K562 (cell line): ENCODE measurements around the gene GFRAL. TPM values are rescaled to one million over a fixed set of nuclear protein-coding genes. Genes with fewer than 3 reads are reported as not detected.

ENCODE experiments used
- ATAC-seq: fragments of 200-7000 bp; cut with Tn5 transposase; 3 replicates; pipeline ENCODE4 v1.9.1; 2020; ENCODE audit warnings: moderate library complexity
- BruUV-seq: library from RNA; stranded (reverse); fragments of 400-500 nt; replicated peaks from 2 replicates; lab custom pipeline; 2021; lab: Mats Ljungman, UMichigan
- CTCF ChIA-PET: fragments of 300-600 bp; formaldehyde crosslinking; extraction: SDS; loops from one replicate; lab custom pipeline; 2021; ENCODE audit warnings: low intra/inter-chr PET ratio; lab: Yijun Ruan, JAX
- POLR2A ChIA-PET: fragments of 300-600, 350-650 bp; sonication (Branson Sonifier 250); formaldehyde crosslinking; extraction: SDS; loops from one replicate; lab custom pipeline; 2021; ENCODE audit warnings: antibody characterized with exemption, inconsistent platforms; lab: Yijun Ruan, JAX
- DNase-seq, 4 experiments: peaks; one replicate each; pipeline versions ENCODE4 v3.0.0 to v3.0.0-alpha.2; 2011 to 2018; ENCODE audit warnings: low spot score in 3 of 4, mixed read lengths in 3 of 4; ENCODE audit errors: extremely low read depth in 1 of 4
- FAIRE-seq: peaks from 2 replicates; lab custom pipeline; 2011; peaks lifted over from hg19 to GRCh38; lab: Jason Lieb, UNC
- H2AFZ ChIP-seq: 2 replicates; pipeline ENCODE4 v1.6.0; 2011; ENCODE audit warnings: low read depth, low read length, control low read depth, inconsistent platforms
- H3K27ac ChIP-seq: fragments of 200-600 bp; 3 replicates; pipeline ENCODE4 v1.8.0; 2011; ENCODE audit warnings: low read depth, mild to moderate bottlenecking, control low read depth, inconsistent platforms, low read length, moderate library complexity, mixed read lengths; ENCODE audit errors: extremely low read depth
- H3K27me3 ChIP-seq, 2 experiments: fragments of 300-600 bp in 1 of 2; 2 replicates in 1 of 2; 3 replicates in 1 of 2; pipeline versions ENCODE4 v1.6.0 to v1.8.0; 2011; ENCODE audit warnings: inconsistent platforms in 2 of 2, low read length in 2 of 2, mild to moderate bottlenecking in 1 of 2, mixed read lengths in 1 of 2, moderate library complexity in 1 of 2; ENCODE audit not compliant: control insufficient read depth in 2 of 2, insufficient read depth in 2 of 2
- H3K36me3 ChIP-seq: fragments of 300-600 bp; 3 replicates; pipeline ENCODE4 v1.8.0; 2011; ENCODE audit warnings: mild to moderate bottlenecking, low read length, inconsistent platforms; ENCODE audit not compliant: control insufficient read depth, insufficient read depth
- H3K4me1 ChIP-seq, 2 experiments: fragments of 200-600 bp in 1 of 2; replicated peaks in 1 of 2; 2 replicates in 1 of 2; 3 replicates in 1 of 2; pipeline versions ENCODE4 v1.5.1 to v1.8.0; 2011; ENCODE audit warnings: inconsistent platforms in 2 of 2, low read length in 2 of 2, mild to moderate bottlenecking in 1 of 2, mixed read lengths in 1 of 2, moderate library complexity in 1 of 2; ENCODE audit not compliant: control insufficient read depth in 2 of 2, insufficient read depth in 2 of 2
- H3K4me2 ChIP-seq: 2 replicates; pipeline ENCODE4 v1.6.1; 2011; ENCODE audit warnings: low read length, control low read depth, inconsistent platforms, mixed read lengths; ENCODE audit not compliant: insufficient read depth
- H3K4me3 ChIP-seq: fragments of 200-600 bp; sonication (generic), shearing (Covaris generic); 2 replicates; pipeline ENCODE4 v1.5.1; 2016; ENCODE audit warnings: control low read depth, inconsistent platforms
- H3K79me2 ChIP-seq: fragments of 200-600 bp; 3 replicates; pipeline ENCODE4 v1.8.0; 2011; ENCODE audit warnings: low read length, inconsistent platforms; ENCODE audit not compliant: control insufficient read depth, insufficient read depth
- H3K9ac ChIP-seq, 2 experiments: 2 replicates each; pipeline versions ENCODE4 v1.6.0 to v1.6.1; 2011; ENCODE audit warnings: low read depth in 2 of 2, low read length in 2 of 2, control low read depth in 1 of 2, inconsistent platforms in 1 of 2, mild to moderate bottlenecking in 1 of 2, mixed read lengths in 1 of 2; ENCODE audit not compliant: insufficient read depth in 1 of 2
- H3K9me1 ChIP-seq: one replicate; pipeline ENCODE4 v1.6.0; 2011; ENCODE audit warnings: inconsistent platforms, mild to moderate bottlenecking, low read length, moderate library complexity; ENCODE audit not compliant: control insufficient read depth, insufficient read depth
- H3K9me3 ChIP-seq: replicated peaks from 2 replicates; pipeline ENCODE4 v1.5.1; 2011; ENCODE audit warnings: low read depth, low read length, inconsistent platforms; ENCODE audit not compliant: control insufficient read depth, insufficient read depth
- H4K20me1 ChIP-seq: replicated peaks from 2 replicates; pipeline ENCODE4 v1.6.1; 2011; ENCODE audit warnings: low read length, inconsistent platforms, mixed read lengths; ENCODE audit not compliant: control insufficient read depth, insufficient read depth
- RAD21 ChIP-seq, 2 experiments: fragments of 250-450 bp in 1 of 2; fragments of 450-650 bp in 1 of 2; sonication (Bioruptor Pico) in 1 of 2; formaldehyde crosslinking in 1 of 2; IDR thresholded peaks in 1 of 2; conservative IDR thresholded peaks in 1 of 2; 2 replicates each; pipeline versions ENCODE4 v1.4.0 to v1.8.0; 2020 to 2022; ENCODE audit warnings: mild to moderate bottlenecking in 2 of 2, moderate library complexity in 1 of 2
- RFX5 ChIP-seq: IDR thresholded peaks from 2 replicates; pipeline ENCODE4 v1.6.1; 2011; ENCODE audit warnings: low read depth, mild to moderate bottlenecking, improper control_type of control experiment, low read length
- WGBS: fragments of 100-300 bp; shearing (Covaris generic); methylation state at CpG from one replicate; pipeline ENCODE4 v1.1.6; 2016; ENCODE audit warnings: low coverage, mixed read lengths; ENCODE audit not compliant: insufficient coverage; ENCODE audit errors: missing lambda C conversion rate; 5-methylcytosine and 5-hydroxymethylcytosine counted together
- in situ Hi-C: fragments of 300-500 bp; cut with MboI; formaldehyde crosslinking; loops from 4 replicates; pipeline ENCODE4 v1.15.0; 2018; ENCODE audit warnings: inconsistent platforms, mixed read lengths
- intact Hi-C: fragments of 100-400 bp; cut with micrococcal nuclease; formaldehyde crosslinking; loops from 2 replicates; pipeline ENCODE4 v1.14.2; 2022
- polyA plus RNA-seq, 8 experiments: library from polyadenylated mRNA; depleted of rRNA in 4 of 8; stranded (reverse) in 5 of 8; unstranded in 3 of 8; fragments of >200 nt; fragmentation: Nextera tagmentation in 2 of 8; fragmentation: Illumina TruSeq in 1 of 8; extraction: Ambion mirVana in 2 of 8; extraction: Trizol in 1 of 8; gene quantifications; 2 replicates each; pipeline versions ENCODE4 v1.2.1 to v1.2.3, GENCODE V29; 2011 to 2014; ENCODE audit warnings: inconsistent platforms in 1 of 8, missing spikeins in 1 of 8
- total RNA-seq, 7 experiments: library from RNA; depleted of rRNA in 6 of 7; stranded (reverse); fragments of >200 nt in 6 of 7; fragmentation: Illumina TruSeq in 2 of 7; extraction: Trizol in 2 of 7; gene quantifications; 2 replicates each; pipeline versions ENCODE4 v1.2.1 to v1.2.3, GENCODE V29; 2011 to 2021; ENCODE audit warnings: low replicate concordance in 1 of 7
- TF ChIP-seq, protein P1 (sequence below), 3 experiments: IDR thresholded peaks in 2 of 3; conservative IDR thresholded peaks in 1 of 3; 2 replicates each; pipeline ENCODE4 v1.5.1; 2011 to 2012; ENCODE audit warnings: low read length in 3 of 3, mild to moderate bottlenecking in 3 of 3, control low read depth in 2 of 3, improper control_type of control experiment in 1 of 3, inconsistent platforms in 1 of 3, low read depth in 1 of 3, mixed read lengths in 1 of 3, moderate library complexity in 1 of 3; ENCODE audit not compliant: insufficient read depth in 2 of 3
- TF ChIP-seq, protein P2 (sequence below), 2 experiments: fragments of 450-650 bp; formaldehyde crosslinking in 1 of 2; IDR thresholded peaks; 2 replicates each; pipeline versions ENCODE4 v1.4.0 to v1.6.1; 2014 to 2020; ENCODE audit warnings: mild to moderate bottlenecking in 2 of 2, borderline replicate concordance in 1 of 2, low read depth in 1 of 2

GFRAL gene
- total and polyA plus RNA-seq, 9 of the 15 experiments (the other 6 are each of a cell fraction or from before 2014, with no cell fraction given), result not detected

DNA sequence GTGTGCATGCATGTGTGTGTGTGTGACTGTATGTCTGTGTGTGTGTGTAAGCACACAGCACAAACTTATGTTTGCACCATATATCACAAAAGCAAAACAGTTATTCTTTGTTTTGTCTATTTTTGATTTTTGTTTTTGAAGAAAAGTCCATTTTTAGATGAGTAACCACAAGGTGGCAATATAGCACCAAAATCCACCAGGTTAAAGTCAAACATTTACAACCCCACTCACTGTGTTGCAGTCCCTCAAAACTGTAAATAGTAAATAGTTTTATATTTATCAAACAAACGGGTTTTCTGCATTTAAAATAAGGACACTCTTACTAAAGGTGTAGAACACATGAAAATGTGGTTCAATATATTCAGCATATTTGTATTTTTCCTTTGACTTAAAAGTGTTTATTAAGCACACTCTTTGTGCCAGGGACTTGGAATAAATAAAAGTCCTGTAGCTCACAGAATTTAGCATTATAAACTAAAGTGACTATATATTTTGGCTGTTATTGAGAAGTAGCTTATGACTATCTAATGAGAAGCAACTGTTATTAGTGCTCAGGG is 118.5 kb downstream of the GFRAL start:
- H3K4me3 ChIP-seq, result no peak overlapping the region
- intact Hi-C loops (no loop called here), in situ Hi-C loops (no loop called here)
- CTCF ChIA-PET, result interaction anchor here (0.7 to 0.9 kb wide), 2 partner anchors 847 to 1147 kb away, joined by 3 to 4 read pairs; no protein-coding TSS in a partner anchor
- no peaks in the 10 kb centered on the region for H3K79me2 ChIP-seq
- ATAC-seq (no peak), DNase-seq (peak in 1 of 4 experiments; percentile 12), FAIRE-seq (peak; percentile 15)
- 0% methylated on average over 1 of the region's 1 CpG for WGBS
- TF ChIP-seq, protein P1, sequence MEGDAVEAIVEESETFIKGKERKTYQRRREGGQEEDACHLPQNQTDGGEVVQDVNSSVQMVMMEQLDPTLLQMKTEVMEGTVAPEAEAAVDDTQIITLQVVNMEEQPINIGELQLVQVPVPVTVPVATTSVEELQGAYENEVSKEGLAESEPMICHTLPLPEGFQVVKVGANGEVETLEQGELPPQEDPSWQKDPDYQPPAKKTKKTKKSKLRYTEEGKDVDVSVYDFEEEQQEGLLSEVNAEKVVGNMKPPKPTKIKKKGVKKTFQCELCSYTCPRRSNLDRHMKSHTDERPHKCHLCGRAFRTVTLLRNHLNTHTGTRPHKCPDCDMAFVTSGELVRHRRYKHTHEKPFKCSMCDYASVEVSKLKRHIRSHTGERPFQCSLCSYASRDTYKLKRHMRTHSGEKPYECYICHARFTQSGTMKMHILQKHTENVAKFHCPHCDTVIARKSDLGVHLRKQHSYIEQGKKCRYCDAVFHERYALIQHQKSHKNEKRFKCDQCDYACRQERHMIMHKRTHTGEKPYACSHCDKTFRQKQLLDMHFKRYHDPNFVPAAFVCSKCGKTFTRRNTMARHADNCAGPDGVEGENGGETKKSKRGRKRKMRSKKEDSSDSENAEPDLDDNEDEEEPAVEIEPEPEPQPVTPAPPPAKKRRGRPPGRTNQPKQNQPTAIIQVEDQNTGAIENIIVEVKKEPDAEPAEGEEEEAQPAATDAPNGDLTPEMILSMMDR (IDR thresholded peaks at IDR 0.05 in 2 of 3, conservative IDR thresholded peaks at IDR 0.05 in 1 of 3; ENCODE audit: insufficient read depth in 2 of 3, low read depth in 1 of 3, low read length in 3 of 3), result peak in 1 of 3 experiments; percentile 33; a peak in 1 of 6 replicates
- no peak for TF ChIP-seq RFX5
- peak; percentile 37 to 58 for TF ChIP-seq RAD21 (CRISPR knock-in tag; conservative IDR thresholded peaks at IDR 0.05 in 1 of 2, IDR thresholded peaks at IDR 0.05 in 1 of 2)
- TF ChIP-seq, protein P2, sequence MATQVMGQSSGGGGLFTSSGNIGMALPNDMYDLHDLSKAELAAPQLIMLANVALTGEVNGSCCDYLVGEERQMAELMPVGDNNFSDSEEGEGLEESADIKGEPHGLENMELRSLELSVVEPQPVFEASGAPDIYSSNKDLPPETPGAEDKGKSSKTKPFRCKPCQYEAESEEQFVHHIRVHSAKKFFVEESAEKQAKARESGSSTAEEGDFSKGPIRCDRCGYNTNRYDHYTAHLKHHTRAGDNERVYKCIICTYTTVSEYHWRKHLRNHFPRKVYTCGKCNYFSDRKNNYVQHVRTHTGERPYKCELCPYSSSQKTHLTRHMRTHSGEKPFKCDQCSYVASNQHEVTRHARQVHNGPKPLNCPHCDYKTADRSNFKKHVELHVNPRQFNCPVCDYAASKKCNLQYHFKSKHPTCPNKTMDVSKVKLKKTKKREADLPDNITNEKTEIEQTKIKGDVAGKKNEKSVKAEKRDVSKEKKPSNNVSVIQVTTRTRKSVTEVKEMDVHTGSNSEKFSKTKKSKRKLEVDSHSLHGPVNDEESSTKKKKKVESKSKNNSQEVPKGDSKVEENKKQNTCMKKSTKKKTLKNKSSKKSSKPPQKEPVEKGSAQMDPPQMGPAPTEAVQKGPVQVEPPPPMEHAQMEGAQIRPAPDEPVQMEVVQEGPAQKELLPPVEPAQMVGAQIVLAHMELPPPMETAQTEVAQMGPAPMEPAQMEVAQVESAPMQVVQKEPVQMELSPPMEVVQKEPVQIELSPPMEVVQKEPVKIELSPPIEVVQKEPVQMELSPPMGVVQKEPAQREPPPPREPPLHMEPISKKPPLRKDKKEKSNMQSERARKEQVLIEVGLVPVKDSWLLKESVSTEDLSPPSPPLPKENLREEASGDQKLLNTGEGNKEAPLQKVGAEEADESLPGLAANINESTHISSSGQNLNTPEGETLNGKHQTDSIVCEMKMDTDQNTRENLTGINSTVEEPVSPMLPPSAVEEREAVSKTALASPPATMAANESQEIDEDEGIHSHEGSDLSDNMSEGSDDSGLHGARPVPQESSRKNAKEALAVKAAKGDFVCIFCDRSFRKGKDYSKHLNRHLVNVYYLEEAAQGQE (IDR thresholded peaks at IDR 0.05; ENCODE audit: borderline replicate concordance), result 0 out of 2 replicates have a peak, but pooled peaks have one; percentile 9
- TF ChIP-seq, protein P2 (CRISPR knock-in tag; IDR thresholded peaks at IDR 0.05; ENCODE audit: low read depth), result no peak
- H3K27me3 ChIP-seq, result no peaks in the 10 kb centered on the region
- no peak overlapping the region for H3K27ac ChIP-seq
- H3K4me1 ChIP-seq, result no peaks in the 10 kb centered on the region
- no peaks in the 10 kb centered on the region for H3K9me3 ChIP-seq
- no TSS peak for BruUV-seq
- H3K9me1 ChIP-seq, result no peaks in the 10 kb centered on the region
- no peak overlapping the region for H2AFZ ChIP-seq
- H3K9ac ChIP-seq, result no peak overlapping the region
- no peaks in the 10 kb centered on the region for H3K36me3 ChIP-seq
- no peaks in the 10 kb centered on the region for H4K20me1 ChIP-seq
- POLR2A ChIA-PET, result no interaction called here
- H3K4me2 ChIP-seq, result no peak overlapping the region
